Mesothelial cell of epicardium (in vitro differentiated cells): Measurements from ENCODE around the gene RUFY2. TPM values are rescaled to one million over a fixed set of nuclear protein-coding genes. Genes with fewer than 3 reads are reported as not detected.

ENCODE experiments used
- DNase-seq, 2 experiments: peaks; one replicate each; pipeline ENCODE4 v3.0.0; 2021; ENCODE audit warnings: low spot score in 2 of 2; ENCODE audit not compliant: unreplicated experiment in 2 of 2
- H3K27ac Mint-ChIP-seq: 2 replicates; pipeline ENCODE4 v1.8.0; 2021; ENCODE audit warnings: mixed read lengths
- H3K27me3 Mint-ChIP-seq: 2 replicates; pipeline ENCODE4 v1.8.0; 2021; ENCODE audit warnings: low read depth, mixed read lengths
- H3K36me3 Mint-ChIP-seq: 2 replicates; pipeline ENCODE4 v1.8.0; 2021; ENCODE audit warnings: mixed read lengths
- H3K4me1 Mint-ChIP-seq: 2 replicates; pipeline ENCODE4 v1.8.0; 2021; ENCODE audit warnings: mixed read lengths
- H3K4me3 Mint-ChIP-seq: 2 replicates; pipeline ENCODE4 v1.8.0; 2021; ENCODE audit warnings: mild to moderate bottlenecking, moderate library complexity, mixed read lengths
- H3K9me3 Mint-ChIP-seq: 2 replicates; pipeline ENCODE4 v1.8.0; 2021; ENCODE audit warnings: mixed read lengths
- CTCF ChIP-seq: fragments of 200-600 bp; sonication (generic); IDR thresholded peaks from one replicate; pipeline ENCODE4 v1.5.0; 2021; ENCODE audit warnings: antibody characterized with exemption; ENCODE audit not compliant: unreplicated experiment
- total RNA-seq: library from RNA; stranded (reverse); gene quantifications from 3 replicates; pipeline ENCODE4 v1.2.1, GENCODE V29; 2021

Gene RUFY2
- total RNA-seq, 1 donor from 2014 or later, result 39.6 TPM

GRCh38 chr10:68435803-68436202, 28.7 kb upstream of the RUFY2 start:
- H3K9me3 Mint-ChIP-seq, result no peaks in the 10 kb centered on the region
- H3K27ac Mint-ChIP-seq, result no peak overlapping the region
- no peak for DNase-seq
- peaks cover 9% of the 10 kb centered on the region for H3K36me3 Mint-ChIP-seq
- no peaks in the 10 kb centered on the region for H3K4me1 Mint-ChIP-seq
- TF ChIP-seq CTCF, result no peak
- H3K4me3 Mint-ChIP-seq, result no peak overlapping the region
- no peaks in the 10 kb centered on the region for H3K27me3 Mint-ChIP-seq

- peaks cover 5% of the 10 kb centered on the region for H3K36me3 Mint-ChIP-seq
- no peak overlapping the region for H3K4me3 Mint-ChIP-seq
- no peak for TF ChIP-seq CTCF
- H3K27ac Mint-ChIP-seq, result no peak overlapping the region
- DNase-seq, result no peak
- H3K9me3 Mint-ChIP-seq, result no peaks in the 10 kb centered on the region
- H3K27me3 Mint-ChIP-seq, result no peaks in the 10 kb centered on the region
- H3K4me1 Mint-ChIP-seq, result no peaks in the 10 kb centered on the region
These were observed 27.6 kb upstream of the RUFY2 start for GRCh38 chr10:68434657-68435056.

- no peak for DNase-seq
- Mint-ChIP-seq H3K4me3 (no peak overlapping the region), H3K9me3 (no peaks in the 10 kb centered on the region), H3K27me3 (no peaks in the 10 kb centered on the region), H3K27ac (no peak overlapping the region), H3K4me1 (no peaks in the 10 kb centered on the region), H3K36me3 (peaks cover 21% of the 10 kb centered on the region)
- TF ChIP-seq CTCF, result no peak
These were observed 21.5 kb upstream of the RUFY2 start for GRCh38 chr10:68428396-68429104.

GRCh38 chr10:68424454-68425014, 17.5 kb upstream of the RUFY2 start:
- TF ChIP-seq CTCF, result no peak
- no peaks in the 10 kb centered on the region for H3K9me3 Mint-ChIP-seq
- H3K27me3 Mint-ChIP-seq, result no peaks in the 10 kb centered on the region
- peaks cover 21% of the 10 kb centered on the region for H3K36me3 Mint-ChIP-seq
- no peak overlapping the region for H3K4me3 Mint-ChIP-seq
- no peak for DNase-seq
- H3K4me1 Mint-ChIP-seq, result no peaks in the 10 kb centered on the region
- no peak overlapping the region for H3K27ac Mint-ChIP-seq

GRCh38 chr10:68423522-68423921, 16.4 kb upstream of the RUFY2 start:
- H3K4me3 Mint-ChIP-seq, result no peak overlapping the region

More at GRCh38 chr10:68423522-68423921, 16.4 kb upstream of the RUFY2 start:
- TF ChIP-seq CTCF, result no peak
- H3K36me3 Mint-ChIP-seq, result peaks cover 22% of the 10 kb centered on the region
- H3K27ac Mint-ChIP-seq, result no peak overlapping the region
- no peak for DNase-seq
- H3K9me3 Mint-ChIP-seq, result no peaks in the 10 kb centered on the region
- H3K4me1 Mint-ChIP-seq, result no peaks in the 10 kb centered on the region
- no peaks in the 10 kb centered on the region for H3K27me3 Mint-ChIP-seq
